ENCODE measurements around the gene LRCH4. TPM values are rescaled to one million over a fixed set of nuclear protein-coding genes. Genes with fewer than 3 reads are reported as not detected.

The LRCH4 gene
- polyA plus RNA-seq, 1 donor (not counting 4 experiments of a cell fraction or from before 2014, with no cell fraction given), result 4.9 TPM

DNA sequence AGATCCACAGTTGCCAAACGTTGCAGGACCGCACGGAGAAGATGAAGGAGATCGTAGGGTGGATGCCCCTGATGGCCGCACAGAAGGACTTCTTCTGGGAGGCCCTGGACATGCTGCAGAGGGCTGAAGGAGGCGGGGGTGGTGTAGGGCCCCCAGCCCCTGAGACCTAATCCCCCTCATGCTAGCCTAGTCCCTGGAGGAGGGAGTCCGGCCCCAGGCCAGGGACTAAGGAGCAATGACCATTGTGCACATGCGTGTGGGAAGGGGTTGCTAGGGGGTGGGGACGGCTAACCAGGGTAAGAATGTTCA is 14.8 kb upstream of the LRCH4 start:
- no peak for FAIRE-seq

DNA sequence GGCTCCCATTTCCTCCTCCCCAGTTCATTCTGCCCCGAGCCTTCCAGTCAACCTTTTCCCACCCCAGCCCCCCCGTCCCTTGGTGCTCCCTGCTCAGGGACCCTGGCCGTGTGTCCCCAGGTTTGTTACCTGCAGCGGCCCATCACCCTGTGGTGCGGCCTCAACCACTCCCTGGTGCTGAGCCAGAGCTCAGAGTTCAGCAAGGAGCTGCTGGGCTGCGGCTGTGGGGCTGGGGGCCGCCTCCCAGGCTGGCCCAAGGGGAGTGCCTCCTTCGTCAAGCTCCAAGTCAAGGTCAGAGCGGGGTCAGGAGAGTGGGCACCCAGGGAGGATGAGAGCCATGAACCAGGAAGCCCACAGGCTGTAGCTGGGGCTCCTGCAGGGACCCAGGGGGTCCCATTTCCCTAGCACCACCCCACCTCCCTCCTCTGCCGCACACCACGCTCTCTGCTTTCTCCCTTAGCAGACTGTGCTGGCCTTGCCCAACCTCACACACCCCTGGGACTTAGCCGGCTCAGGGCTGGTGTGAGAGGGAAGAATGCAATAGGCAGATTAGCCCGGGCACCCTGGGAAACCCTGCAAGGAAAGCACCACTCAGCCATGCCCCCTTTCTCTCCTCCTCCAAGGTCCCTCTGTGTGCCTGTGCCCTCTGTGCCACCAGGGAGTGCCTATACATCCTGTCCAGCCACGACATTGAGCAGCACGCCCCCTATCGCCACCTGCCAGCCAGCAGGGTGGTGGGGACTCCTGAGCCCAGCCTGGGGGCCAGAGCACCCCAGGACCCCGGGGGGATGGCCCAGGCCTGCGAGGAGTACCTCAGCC is 14.2 kb upstream of the LRCH4 start:
- H3K9me1 ChIP-seq (ENCODE audit: control insufficient read depth, extremely low read depth, insufficient read depth, low read length), result no peaks in the 10 kb centered on the region
- no peak overlapping the region for H2AFZ ChIP-seq (ENCODE audit: control insufficient read depth, low read length)
- H3K4me3 ChIP-seq (ENCODE audit: control insufficient read depth in 2 of 3, extremely low read depth in 1 of 3, insufficient read depth in 2 of 3, low read depth in 1 of 3, low read length in 3 of 3), result no peak overlapping the region
- H4K20me1 ChIP-seq (ENCODE audit: control insufficient read depth, extremely low read depth, insufficient read depth, low read length), result no peaks in the 10 kb centered on the region
- no peaks in the 10 kb centered on the region for H3K9me3 ChIP-seq (ENCODE audit: control insufficient read depth, low read depth, low read length)
- TF ChIP-seq, protein P1, sequence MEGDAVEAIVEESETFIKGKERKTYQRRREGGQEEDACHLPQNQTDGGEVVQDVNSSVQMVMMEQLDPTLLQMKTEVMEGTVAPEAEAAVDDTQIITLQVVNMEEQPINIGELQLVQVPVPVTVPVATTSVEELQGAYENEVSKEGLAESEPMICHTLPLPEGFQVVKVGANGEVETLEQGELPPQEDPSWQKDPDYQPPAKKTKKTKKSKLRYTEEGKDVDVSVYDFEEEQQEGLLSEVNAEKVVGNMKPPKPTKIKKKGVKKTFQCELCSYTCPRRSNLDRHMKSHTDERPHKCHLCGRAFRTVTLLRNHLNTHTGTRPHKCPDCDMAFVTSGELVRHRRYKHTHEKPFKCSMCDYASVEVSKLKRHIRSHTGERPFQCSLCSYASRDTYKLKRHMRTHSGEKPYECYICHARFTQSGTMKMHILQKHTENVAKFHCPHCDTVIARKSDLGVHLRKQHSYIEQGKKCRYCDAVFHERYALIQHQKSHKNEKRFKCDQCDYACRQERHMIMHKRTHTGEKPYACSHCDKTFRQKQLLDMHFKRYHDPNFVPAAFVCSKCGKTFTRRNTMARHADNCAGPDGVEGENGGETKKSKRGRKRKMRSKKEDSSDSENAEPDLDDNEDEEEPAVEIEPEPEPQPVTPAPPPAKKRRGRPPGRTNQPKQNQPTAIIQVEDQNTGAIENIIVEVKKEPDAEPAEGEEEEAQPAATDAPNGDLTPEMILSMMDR (optimal IDR thresholded peaks at IDR 0.05 in 1 of 3, IDR thresholded peaks at IDR 0.05 in 1 of 3, conservative IDR thresholded peaks at IDR 0.05 in 1 of 3; ENCODE audit: extremely low read depth in 1 of 3, insufficient read depth in 2 of 3, low read length in 3 of 3), result peak in 1 of 3 experiments; percentile 17
- TF ChIP-seq EZH2 (IDR thresholded peaks at IDR 0.05; ENCODE audit: low read length), result no peak
- dilution Hi-C loops (cut with MboI; ENCODE audit: extremely low pct_ligation_motif_present, low sequenced_read_pairs), result no loop called here
- no peaks in the 10 kb centered on the region for H3K36me3 ChIP-seq (ENCODE audit: control insufficient read depth in 2 of 2, extremely low read depth in 1 of 2, insufficient read depth in 2 of 2, low read length in 2 of 2)
- no peaks in the 10 kb centered on the region for H3K27me3 ChIP-seq (ENCODE audit: control insufficient read depth, extremely low read depth, insufficient read depth, low read length)
- H3K4me1 ChIP-seq (ENCODE audit: control insufficient read depth, extremely low read depth, insufficient read depth, low read length), result peaks cover 3% of the 10 kb centered on the region
- H3K27ac ChIP-seq (ENCODE audit: control insufficient read depth, insufficient read depth, low read length), result no peak overlapping the region
- no peak overlapping the region for H3K4me2 ChIP-seq (ENCODE audit: control insufficient read depth, extremely low read depth, insufficient read depth, low read depth, low read length)
- DNase-seq (ENCODE audit: low read depth, low spot score), result no peak
- H3K9ac ChIP-seq (ENCODE audit: control insufficient read depth, extremely low read depth, insufficient read depth, low read length), result no peak overlapping the region
- no peaks in the 10 kb centered on the region for H3K79me2 ChIP-seq (ENCODE audit: control insufficient read depth, insufficient read depth, low read length)
- FAIRE-seq, result no peak

More for the DNA sequence above, 14.8 kb upstream of the LRCH4 start:
- no peak for DNase-seq (ENCODE audit: low read depth, low spot score)
- Histone ChIP-seq H3K9me1 (ENCODE audit: control insufficient read depth, extremely low read depth, insufficient read depth, low read length) (no peaks in the 10 kb centered on the region), H3K27ac (ENCODE audit: control insufficient read depth, insufficient read depth, low read length) (no peak overlapping the region), H3K9ac (ENCODE audit: control insufficient read depth, extremely low read depth, insufficient read depth, low read length) (no peak overlapping the region), H4K20me1 (ENCODE audit: control insufficient read depth, extremely low read depth, insufficient read depth, low read length) (no peaks in the 10 kb centered on the region), H3K9me3 (ENCODE audit: control insufficient read depth, low read depth, low read length) (no peaks in the 10 kb centered on the region), H3K4me3 (ENCODE audit: control insufficient read depth in 2 of 3, extremely low read depth in 1 of 3, insufficient read depth in 2 of 3, low read depth in 1 of 3, low read length in 3 of 3) (no peak overlapping the region), H3K4me1 (ENCODE audit: control insufficient read depth, extremely low read depth, insufficient read depth, low read length) (peaks cover 6% of the 10 kb centered on the region), H3K79me2 (ENCODE audit: control insufficient read depth, insufficient read depth, low read length) (no peaks in the 10 kb centered on the region), H2AFZ (ENCODE audit: control insufficient read depth, low read length) (no peak overlapping the region), H3K4me2 (ENCODE audit: control insufficient read depth, extremely low read depth, insufficient read depth, low read depth, low read length) (no peak overlapping the region), H3K27me3 (ENCODE audit: control insufficient read depth, extremely low read depth, insufficient read depth, low read length) (no peaks in the 10 kb centered on the region), H3K36me3 (ENCODE audit: control insufficient read depth in 2 of 2, extremely low read depth in 1 of 2, insufficient read depth in 2 of 2, low read length in 2 of 2) (no peaks in the 10 kb centered on the region)
- no peak for TF ChIP-seq EZH2 (IDR thresholded peaks at IDR 0.05; ENCODE audit: low read length)
- TF ChIP-seq, protein P1 (optimal IDR thresholded peaks at IDR 0.05 in 1 of 3, IDR thresholded peaks at IDR 0.05 in 1 of 3, conservative IDR thresholded peaks at IDR 0.05 in 1 of 3; ENCODE audit: extremely low read depth in 1 of 3, insufficient read depth in 2 of 3, low read length in 3 of 3), result no peak
- dilution Hi-C loops (cut with MboI; ENCODE audit: extremely low pct_ligation_motif_present, low sequenced_read_pairs), result no loop called here

Data from keratinocyte (primary cell).